Measurements from ENCODE around the gene ZEB2.

ZEB2 gene

DNA sequence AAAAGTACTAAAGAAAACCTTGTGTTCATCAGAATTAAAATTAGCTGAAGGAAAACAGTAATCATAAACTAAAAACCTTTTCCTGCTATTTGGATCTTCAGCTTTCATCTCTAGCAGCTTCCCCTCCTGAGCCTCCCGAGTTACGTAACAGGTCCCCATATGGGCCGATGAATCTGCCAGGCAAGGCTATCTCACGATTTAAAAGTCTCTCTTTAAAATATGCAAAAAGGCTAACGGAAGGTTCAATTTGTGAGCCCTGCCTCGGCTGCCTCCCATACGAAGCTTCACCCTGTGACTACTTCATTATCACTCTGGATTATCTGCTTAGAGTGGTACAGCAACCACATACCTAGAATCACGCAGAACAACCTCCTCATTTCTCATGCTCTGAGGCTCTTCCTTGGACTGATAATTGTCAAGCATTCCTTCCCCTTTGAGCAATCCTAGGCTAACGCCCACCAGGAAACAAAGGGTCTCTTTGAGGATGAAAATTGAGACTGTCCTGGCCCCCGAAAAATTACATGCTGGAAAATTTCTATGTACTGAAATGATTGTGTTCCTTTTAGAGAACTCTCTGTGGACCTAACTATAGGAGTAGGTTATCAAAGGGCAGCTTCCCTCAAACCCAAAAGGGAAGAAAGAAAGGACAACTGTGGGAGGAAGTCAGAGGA, 147.4 kb downstream of the ZEB2 start:
- Histone ChIP-seq H3K36me3 (ENCODE audit: insufficient read depth, low read length) (no peaks in the 10 kb centered on the region), H3K9me2 (ENCODE audit: low read depth, low read length) (no peaks in the 10 kb centered on the region), H3K4me3 (ENCODE audit: low read depth, low read length, poor library complexity, severe bottlenecking) (peak overlapping the region; percentile 27), H3K9ac (ENCODE audit: low read length) (peak overlapping the region; percentile 25; the same call in 1 of the 2 replicates), H3K27ac (ENCODE audit: low read depth, low read length, poor library complexity, severe bottlenecking) (peak overlapping the region; percentile 26), H4K20me1 (ENCODE audit: insufficient read depth, low read length) (no peaks in the 10 kb centered on the region), H2AFZ (ENCODE audit: low read length) (peak overlapping the region; percentile 98), H3K4me2 (ENCODE audit: low read length) (peak overlapping the region; percentile 59), H3K4me1 (ENCODE audit: insufficient read depth, low read length, severe bottlenecking) (peaks cover 51% of the 10 kb centered on the region), H3F3A (ENCODE audit: insufficient read depth, low read length) (no peaks in the 10 kb centered on the region), H3K9me3 (ENCODE audit: low read length) (no peaks in the 10 kb centered on the region), H3K27me3 (ENCODE audit: insufficient read depth, low read length) (no peaks in the 10 kb centered on the region), H3K79me2 (ENCODE audit: insufficient read depth, low read length) (no peaks in the 10 kb centered on the region)
- no peak for TF ChIP-seq EZH2 (IDR thresholded peaks at IDR 0.05; ENCODE audit: borderline replicate concordance, low read length)
- no peak for TF ChIP-seq CTCF (IDR thresholded peaks at IDR 0.05; ENCODE audit: low read length)

DNA sequence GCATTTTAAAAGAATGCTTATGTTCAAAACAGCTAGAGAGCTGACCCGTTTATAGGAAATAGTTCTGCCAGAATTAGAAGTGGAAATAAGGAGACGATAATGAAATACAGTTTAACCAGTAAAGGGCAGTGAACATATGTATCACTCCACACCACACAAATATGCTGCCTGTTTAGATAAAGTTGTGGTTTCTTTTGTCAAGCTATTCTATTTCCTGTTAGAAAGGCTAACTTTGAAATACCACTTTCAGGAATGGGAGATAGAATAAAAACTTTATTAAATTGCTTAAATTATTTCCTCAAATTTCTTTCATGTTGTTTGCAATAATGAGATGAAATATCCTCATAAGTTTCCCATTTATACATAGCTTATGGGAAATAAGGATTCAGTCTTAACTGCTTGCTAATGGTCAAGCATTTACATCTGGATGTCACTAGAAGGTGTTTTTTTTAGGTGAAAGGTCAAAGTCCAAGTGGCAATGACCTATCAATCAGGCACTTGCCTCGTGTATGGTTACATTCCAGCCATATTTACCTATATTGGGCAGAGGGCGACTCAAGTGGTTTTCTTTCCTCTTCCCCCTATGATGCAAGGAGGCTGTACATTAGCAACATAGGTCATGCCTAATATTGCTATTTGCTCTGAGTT, 148.9 kb downstream of the ZEB2 start:
- Histone ChIP-seq H4K20me1 (ENCODE audit: insufficient read depth, low read length) (no peaks in the 10 kb centered on the region), H3K4me2 (ENCODE audit: low read length) (no peak overlapping the region), H3F3A (ENCODE audit: insufficient read depth, low read length) (no peaks in the 10 kb centered on the region), H3K4me1 (ENCODE audit: insufficient read depth, low read length, severe bottlenecking) (peaks cover 41% of the 10 kb centered on the region), H3K9ac (ENCODE audit: low read length) (no peak overlapping the region), H3K27me3 (ENCODE audit: insufficient read depth, low read length) (no peaks in the 10 kb centered on the region), H3K79me2 (ENCODE audit: insufficient read depth, low read length) (no peaks in the 10 kb centered on the region), H3K9me3 (ENCODE audit: low read length) (no peaks in the 10 kb centered on the region), H3K27ac (ENCODE audit: low read depth, low read length, poor library complexity, severe bottlenecking) (no peak overlapping the region), H2AFZ (ENCODE audit: low read length) (no peak overlapping the region), H3K9me2 (ENCODE audit: low read depth, low read length) (no peaks in the 10 kb centered on the region), H3K4me3 (ENCODE audit: low read depth, low read length, poor library complexity, severe bottlenecking) (no peak overlapping the region), H3K36me3 (ENCODE audit: insufficient read depth, low read length) (no peaks in the 10 kb centered on the region)
- TF ChIP-seq EZH2 (IDR thresholded peaks at IDR 0.05; ENCODE audit: borderline replicate concordance, low read length), result no peak
- no peak for TF ChIP-seq CTCF (IDR thresholded peaks at IDR 0.05; ENCODE audit: low read length)

DNA sequence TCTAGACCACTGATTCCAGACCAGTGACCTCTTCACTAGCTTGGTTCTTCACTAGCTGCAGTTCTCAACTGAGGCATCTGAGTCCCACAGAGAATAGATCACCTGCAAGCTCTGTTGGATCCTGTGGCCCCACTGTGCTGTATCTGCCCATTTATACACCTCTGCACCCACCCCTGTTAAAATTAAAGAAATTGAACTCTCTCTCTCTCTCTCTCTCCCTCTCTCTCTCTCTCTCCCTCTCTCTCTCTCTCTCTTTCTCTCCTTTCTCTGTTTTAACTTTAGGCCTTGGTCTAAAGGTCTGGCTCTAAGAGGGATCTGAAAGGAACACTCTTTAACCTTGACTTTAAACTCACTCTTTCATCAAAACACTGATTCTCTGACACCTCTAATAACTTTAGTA, 150.5 kb downstream of the ZEB2 start:
- no peak overlapping the region for H3K27ac ChIP-seq (ENCODE audit: low read depth, low read length, poor library complexity, severe bottlenecking)
- no peaks in the 10 kb centered on the region for H3K9me2 ChIP-seq (ENCODE audit: low read depth, low read length)
- H3K4me1 ChIP-seq (ENCODE audit: insufficient read depth, low read length, severe bottlenecking), result peaks cover 36% of the 10 kb centered on the region
- H2AFZ ChIP-seq (ENCODE audit: low read length), result no peak overlapping the region
- no peak overlapping the region for H3K9ac ChIP-seq (ENCODE audit: low read length)
- H3K9me3 ChIP-seq (ENCODE audit: low read length), result no peaks in the 10 kb centered on the region
- no peaks in the 10 kb centered on the region for H3F3A ChIP-seq (ENCODE audit: insufficient read depth, low read length)
- TF ChIP-seq CTCF (IDR thresholded peaks at IDR 0.05; ENCODE audit: low read length) (no peak), EZH2 (IDR thresholded peaks at IDR 0.05; ENCODE audit: borderline replicate concordance, low read length) (no peak)
- H3K79me2 ChIP-seq (ENCODE audit: insufficient read depth, low read length), result no peaks in the 10 kb centered on the region
- H4K20me1 ChIP-seq (ENCODE audit: insufficient read depth, low read length), result no peaks in the 10 kb centered on the region
- no peaks in the 10 kb centered on the region for H3K36me3 ChIP-seq (ENCODE audit: insufficient read depth, low read length)
- H3K27me3 ChIP-seq (ENCODE audit: insufficient read depth, low read length), result no peaks in the 10 kb centered on the region
- no peak overlapping the region for H3K4me2 ChIP-seq (ENCODE audit: low read length)
- no peak overlapping the region for H3K4me3 ChIP-seq (ENCODE audit: low read depth, low read length, poor library complexity, severe bottlenecking)
